Neural progenitor cell (in vitro differentiated cells): Measurements from ENCODE around the gene IDUA. TPM values are rescaled to one million over a fixed set of nuclear protein-coding genes. Genes with fewer than 3 reads are reported as not detected.

Source experiments
- DNase-seq: peaks from one replicate; pipeline ENCODE4 v3.0.0-alpha.2; 2016; ENCODE audit warnings: low spot score
- H2AFZ ChIP-seq: fragments of 200-600 bp; sonication (generic); replicated peaks from 2 replicates; pipeline ENCODE4 v1.6.1; 2016; ENCODE audit warnings: antibody characterized with exemption
- H3F3A ChIP-seq: fragments of 200-600 bp; sonication (generic); 2 replicates; pipeline ENCODE4 v1.6.1; 2016; ENCODE audit warnings: antibody characterized with exemption, low read depth
- H3K27ac ChIP-seq: fragments of 200-600 bp; sonication (generic); 2 replicates; pipeline ENCODE4 v1.5.1; 2016; ENCODE audit warnings: mild to moderate bottlenecking
- H3K27me3 ChIP-seq: fragments of 200-600 bp; sonication (generic); 2 replicates; pipeline ENCODE4 v1.6.1; 2016; ENCODE audit warnings: mild to moderate bottlenecking, moderate library complexity
- H3K36me3 ChIP-seq: fragments of 200-600 bp; sonication (generic); 2 replicates; pipeline ENCODE4 v1.5.1; 2016
- H3K4me1 ChIP-seq: fragments of 200-600 bp; sonication (generic); 2 replicates; pipeline ENCODE4 v1.6.1; 2016; ENCODE audit warnings: mixed run types
- H3K4me2 ChIP-seq: fragments of 200-600 bp; sonication (generic); 2 replicates; pipeline ENCODE4 v1.6.1; 2016
- H3K4me3 ChIP-seq: fragments of 200-600 bp; sonication (generic); 2 replicates; pipeline ENCODE4 v1.5.1; 2016
- H3K79me2 ChIP-seq: fragments of 200-600 bp; sonication (generic); 2 replicates; pipeline ENCODE4 v1.6.1; 2016; ENCODE audit warnings: low read depth
- H3K9ac ChIP-seq: fragments of 200-600 bp; sonication (generic); 2 replicates; pipeline ENCODE4 v1.6.1; 2016
- H3K9me3 ChIP-seq: fragments of 200-600 bp; sonication (generic); 2 replicates; pipeline ENCODE4 v1.5.1; 2016; ENCODE audit warnings: low read depth
- H4K20me1 ChIP-seq: fragments of 200-600 bp; sonication (generic); 2 replicates; pipeline ENCODE4 v1.6.1; 2016; ENCODE audit warnings: low read depth
- H3K27ac Mint-ChIP-seq: 3 replicates; pipeline ENCODE4 v1.8.0; 2021; ENCODE audit warnings: mixed read lengths
- H3K27me3 Mint-ChIP-seq: 2 replicates; pipeline ENCODE4 v1.8.0; 2022; ENCODE audit warnings: low read depth, mild to moderate bottlenecking, inconsistent platforms, moderate library complexity, mixed read lengths; ENCODE audit not compliant: insufficient read depth
- H3K36me3 Mint-ChIP-seq: 3 replicates; pipeline ENCODE4 v1.8.0; 2021; ENCODE audit warnings: mixed read lengths
- H3K4me1 Mint-ChIP-seq: 3 replicates; pipeline ENCODE4 v1.8.0; 2021; ENCODE audit warnings: mixed read lengths
- H3K4me3 Mint-ChIP-seq: 3 replicates; pipeline ENCODE4 v1.8.0; 2021; ENCODE audit warnings: mild to moderate bottlenecking, moderate library complexity, mixed read lengths
- H3K9me3 Mint-ChIP-seq: 3 replicates; pipeline ENCODE4 v1.8.0; 2020; ENCODE audit warnings: mixed read lengths
- EZH2 ChIP-seq: fragments of 200-600 bp; sonication (generic); IDR thresholded peaks from 2 replicates; pipeline ENCODE4 v1.6.1; 2017; ENCODE audit warnings: antibody characterized with exemption, mild to moderate bottlenecking, moderate library complexity
- EZH2phosphoT487 ChIP-seq: fragments of 200-600 bp; sonication (generic); IDR thresholded peaks from 2 replicates; pipeline ENCODE4 v1.6.1; 2017; ENCODE audit warnings: antibody characterized with exemption
- total RNA-seq: library from RNA; depleted of rRNA; stranded (reverse); fragments of >200 nt; gene quantifications from 2 replicates; pipeline ENCODE4 v1.2.3, GENCODE V29; 2015; ENCODE audit warnings: low replicate concordance
- TF ChIP-seq, protein P1 (sequence below): fragments of 200-600 bp; sonication (generic); IDR thresholded peaks from 2 replicates; pipeline ENCODE4 v1.5.1; 2017; ENCODE audit warnings: antibody characterized with exemption, mild to moderate bottlenecking

Gene IDUA
- total RNA-seq, 1 donor from 2014 or later = 0.47 TPM

DNA sequence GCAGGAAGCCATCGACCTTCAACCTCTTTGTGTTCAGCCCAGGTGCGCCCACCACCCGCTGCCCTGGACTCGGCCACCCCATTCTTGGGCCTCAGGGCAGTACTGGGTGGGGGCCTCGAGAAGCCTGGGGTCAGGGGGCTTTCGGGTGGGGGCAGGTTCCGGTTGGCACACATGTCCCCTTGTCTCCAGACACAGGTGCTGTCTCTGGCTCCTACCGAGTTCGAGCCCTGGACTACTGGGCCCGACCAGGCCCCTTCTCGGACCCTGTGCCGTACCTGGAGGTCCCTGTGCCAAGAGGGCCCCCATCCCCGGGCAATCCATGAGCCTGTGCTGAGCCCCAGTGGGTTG, 17.2 kb downstream of the IDUA start:
- peaks cover 65% of the 10 kb centered on the region for H3K27me3 Mint-ChIP-seq
- Histone ChIP-seq H3K79me2 (no peaks in the 10 kb centered on the region), H4K20me1 (peaks cover 33% of the 10 kb centered on the region), H3K27me3 (peaks cover 100% of the 10 kb centered on the region), H3K4me3 (no peak overlapping the region), H2AFZ (no peak overlapping the region), H3K4me2 (no peak overlapping the region), H3K9ac (no peak overlapping the region), H3F3A (no peaks in the 10 kb centered on the region), H3K4me1 (peaks cover 10% of the 10 kb centered on the region), H3K36me3 (no peaks in the 10 kb centered on the region), H3K27ac (no peak overlapping the region), H3K9me3 (no peaks in the 10 kb centered on the region)
- H3K4me3 Mint-ChIP-seq = no peak overlapping the region
- H3K9me3 Mint-ChIP-seq = peaks cover 11% of the 10 kb centered on the region
- H3K36me3 Mint-ChIP-seq = peaks cover 4% of the 10 kb centered on the region
- TF ChIP-seq, protein P1, sequence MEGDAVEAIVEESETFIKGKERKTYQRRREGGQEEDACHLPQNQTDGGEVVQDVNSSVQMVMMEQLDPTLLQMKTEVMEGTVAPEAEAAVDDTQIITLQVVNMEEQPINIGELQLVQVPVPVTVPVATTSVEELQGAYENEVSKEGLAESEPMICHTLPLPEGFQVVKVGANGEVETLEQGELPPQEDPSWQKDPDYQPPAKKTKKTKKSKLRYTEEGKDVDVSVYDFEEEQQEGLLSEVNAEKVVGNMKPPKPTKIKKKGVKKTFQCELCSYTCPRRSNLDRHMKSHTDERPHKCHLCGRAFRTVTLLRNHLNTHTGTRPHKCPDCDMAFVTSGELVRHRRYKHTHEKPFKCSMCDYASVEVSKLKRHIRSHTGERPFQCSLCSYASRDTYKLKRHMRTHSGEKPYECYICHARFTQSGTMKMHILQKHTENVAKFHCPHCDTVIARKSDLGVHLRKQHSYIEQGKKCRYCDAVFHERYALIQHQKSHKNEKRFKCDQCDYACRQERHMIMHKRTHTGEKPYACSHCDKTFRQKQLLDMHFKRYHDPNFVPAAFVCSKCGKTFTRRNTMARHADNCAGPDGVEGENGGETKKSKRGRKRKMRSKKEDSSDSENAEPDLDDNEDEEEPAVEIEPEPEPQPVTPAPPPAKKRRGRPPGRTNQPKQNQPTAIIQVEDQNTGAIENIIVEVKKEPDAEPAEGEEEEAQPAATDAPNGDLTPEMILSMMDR = no peak
- TF ChIP-seq EZH2 (no peak), EZH2phosphoT487 (no peak)
- no peak for DNase-seq
- H3K27ac Mint-ChIP-seq = no peak overlapping the region
- peaks cover 9% of the 10 kb centered on the region for H3K4me1 Mint-ChIP-seq

DNA sequence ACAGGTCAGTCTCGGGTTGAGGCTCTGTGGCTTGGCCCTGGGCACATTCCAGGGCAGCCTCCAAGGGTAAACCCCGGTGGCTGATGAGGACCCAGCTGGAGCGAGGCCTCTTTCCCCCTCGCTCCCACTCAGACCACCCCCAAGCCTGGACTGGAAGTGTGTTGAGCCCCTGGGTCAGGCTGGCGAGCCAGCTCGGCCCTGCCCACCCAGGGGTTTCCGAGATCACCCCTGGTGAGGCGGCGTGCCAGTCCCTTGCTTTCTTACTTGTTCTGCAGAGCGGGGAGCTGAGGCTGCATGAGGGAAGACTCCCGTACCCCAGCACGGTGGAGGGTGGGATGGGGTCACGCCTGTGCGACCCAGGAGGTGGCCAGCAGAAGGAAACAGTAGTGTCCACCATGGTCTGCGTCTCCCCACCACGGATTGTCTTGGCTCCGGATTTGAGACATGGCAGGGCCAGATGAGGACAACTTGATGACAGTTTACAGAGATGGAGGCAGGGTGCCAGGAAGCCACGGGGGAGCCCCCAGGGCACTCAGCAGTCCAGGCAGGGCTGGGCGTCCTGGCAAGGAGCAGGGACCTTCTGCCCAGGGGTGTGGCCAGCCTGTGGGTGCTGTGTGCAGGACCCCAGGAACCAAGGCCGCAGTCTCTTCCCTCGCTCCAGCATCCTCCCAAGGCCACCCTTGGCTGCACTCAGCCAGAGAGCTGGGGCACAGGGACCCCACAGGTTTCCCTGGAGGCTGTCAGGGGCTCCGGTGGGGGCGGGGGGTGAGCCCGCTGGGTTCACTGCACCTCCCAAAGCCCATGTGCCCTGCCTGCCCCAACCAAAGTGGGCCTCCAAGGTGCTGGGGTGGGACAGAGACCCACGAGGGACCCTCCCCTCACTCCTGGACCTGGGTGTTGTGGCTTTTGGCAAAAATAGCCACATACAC, 18.0 kb downstream of the IDUA start:
- H3K4me1 Mint-ChIP-seq = peaks cover 7% of the 10 kb centered on the region

DNA sequence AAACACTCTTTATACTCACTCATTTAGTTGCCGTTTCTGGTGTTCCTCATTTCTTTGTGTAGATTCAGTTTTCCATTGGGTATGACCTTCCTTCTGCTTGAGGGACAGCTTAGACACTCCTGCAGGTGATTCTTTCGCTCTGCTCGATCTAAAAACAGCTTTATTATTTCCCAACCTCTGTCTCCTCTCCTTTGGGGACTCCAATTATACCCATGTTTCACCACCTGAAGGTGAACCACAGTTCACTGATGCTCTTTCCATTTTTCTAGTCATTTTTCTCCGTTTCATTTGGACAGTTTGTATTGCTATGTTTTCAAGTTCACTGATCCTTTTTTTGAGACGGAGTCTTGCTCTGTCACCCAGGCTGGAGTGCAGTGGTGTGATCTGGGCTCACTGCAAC, 20.0 kb downstream of the IDUA start:
- Histone ChIP-seq H3K9ac (no peak overlapping the region), H3K79me2 (no peaks in the 10 kb centered on the region), H3F3A (peaks cover 14% of the 10 kb centered on the region), H3K9me3 (no peaks in the 10 kb centered on the region), H3K4me2 (no peak overlapping the region), H4K20me1 (peaks cover 24% of the 10 kb centered on the region), H3K27ac (no peak overlapping the region), H2AFZ (no peak overlapping the region), H3K27me3 (peaks cover 92% of the 10 kb centered on the region), H3K36me3 (no peaks in the 10 kb centered on the region), H3K4me3 (no peak overlapping the region), H3K4me1 (peaks cover 17% of the 10 kb centered on the region)
- Mint-ChIP-seq H3K9me3 (peaks cover 9% of the 10 kb centered on the region), H3K4me3 (no peak overlapping the region), H3K36me3 (peaks cover 2% of the 10 kb centered on the region), H3K27me3 (peaks cover 54% of the 10 kb centered on the region), H3K27ac (no peak overlapping the region), H3K4me1 (peaks cover 11% of the 10 kb centered on the region)
- TF ChIP-seq EZH2phosphoT487 = peak; percentile 23
- no peak for TF ChIP-seq EZH2
- no peak for DNase-seq

More for the DNA sequence above, 18.0 kb downstream of the IDUA start:
- Histone ChIP-seq H3K4me3 (no peak overlapping the region), H3K9ac (no peak overlapping the region), H3F3A (peaks cover under 1% of the 10 kb centered on the region), H3K36me3 (no peaks in the 10 kb centered on the region), H3K9me3 (no peaks in the 10 kb centered on the region), H3K4me1 (peaks cover 11% of the 10 kb centered on the region), H3K27me3 (peaks cover 98% of the 10 kb centered on the region), H3K27ac (no peak overlapping the region), H3K79me2 (no peaks in the 10 kb centered on the region), H3K4me2 (no peak overlapping the region), H2AFZ (no peak overlapping the region), H4K20me1 (peaks cover 29% of the 10 kb centered on the region)
- Mint-ChIP-seq H3K36me3 (peaks cover 2% of the 10 kb centered on the region), H3K4me3 (no peak overlapping the region), H3K9me3 (peaks cover 9% of the 10 kb centered on the region), H3K27ac (peak overlapping the region; percentile 78), H3K27me3 (peaks cover 63% of the 10 kb centered on the region)
- no peak for TF ChIP-seq EZH2phosphoT487
- no peak for TF ChIP-seq EZH2
- TF ChIP-seq, protein P1 = no peak
- no peak for DNase-seq
